ENCODE results near the gene DBNDD1.
A peak's percentile ranks its signal among the peaks of the same experiment; 100 is the strongest.
"Not testable (repeated sequence)": the region's sequence is repeated elsewhere in the genome, so short reads cannot be mapped to it uniquely, and the experiment has no call there.

Gene DBNDD1

GRCh38 chr16:90018652-90019542 is at the start of gene DBNDD1:
DBNDD1 (minus strand) TSS chr16:90019456; CDS start chr16:90019341, 115 bp downstream.
- DNase-seq (ENCODE audit: low spot score) = no peak

GRCh38 chr16:90061437-90061836 is 42.2 kb upstream of the DBNDD1 start:
- DNase-seq (ENCODE audit: low spot score) = no peak

GRCh38 chr16:90057738-90058173 is 38.5 kb upstream of the DBNDD1 start:
- peak; percentile 51 for DNase-seq (ENCODE audit: low spot score)

- DNase-seq (ENCODE audit: low spot score) = not testable (repeated sequence)
These were observed 37.3 kb upstream of the DBNDD1 start for GRCh38 chr16:90056521-90056920.

GRCh38 chr16:90055371-90055770 is 36.1 kb upstream of the DBNDD1 start:
- no peak for DNase-seq (ENCODE audit: low spot score)

GRCh38 chr16:90054554-90054953 is 35.3 kb upstream of the DBNDD1 start:
- no peak for DNase-seq (ENCODE audit: low spot score)

GRCh38 chr16:90053902-90054500 is 34.7 kb upstream of the DBNDD1 start:
- no peak for DNase-seq (ENCODE audit: low spot score)

- no peak for DNase-seq (ENCODE audit: low spot score)
These were observed 31.7 kb upstream of the DBNDD1 start for GRCh38 chr16:90050969-90051368.

GRCh38 chr16:90048737-90049330 is 29.6 kb upstream of the DBNDD1 start:
- no peak for DNase-seq (ENCODE audit: low spot score)

- DNase-seq (ENCODE audit: low spot score) = no peak
These were observed 29.1 kb upstream of the DBNDD1 start for GRCh38 chr16:90048347-90048722.

GRCh38 chr16:90047714-90048346 is 28.6 kb upstream of the DBNDD1 start:
- DNase-seq (ENCODE audit: low spot score) = no peak

- DNase-seq (ENCODE audit: low spot score) = peak; percentile 60
These were observed 27.9 kb upstream of the DBNDD1 start for GRCh38 chr16:90046971-90047713.

GRCh38 chr16:90046122-90046970 is 27.1 kb upstream of the DBNDD1 start:
- no peak for DNase-seq (ENCODE audit: low spot score)

GRCh38 chr16:90044111-90044551 is 24.9 kb upstream of the DBNDD1 start:
- no peak for DNase-seq (ENCODE audit: low spot score)

GRCh38 chr16:90043526-90043925 is 24.3 kb upstream of the DBNDD1 start:
- DNase-seq (ENCODE audit: low spot score) = no peak

- no peak for DNase-seq (ENCODE audit: low spot score)
These were observed 23.8 kb upstream of the DBNDD1 start for GRCh38 chr16:90042946-90043514.

GRCh38 chr16:90041896-90042473 is 22.7 kb upstream of the DBNDD1 start:
- no peak for DNase-seq (ENCODE audit: low spot score)

- no peak for DNase-seq (ENCODE audit: low spot score)
These were observed 21.1 kb upstream of the DBNDD1 start for GRCh38 chr16:90040152-90041023.

GRCh38 chr16:90037276-90037675 is 18.0 kb upstream of the DBNDD1 start:
- no peak for DNase-seq (ENCODE audit: low spot score)

Data from hepatic stellate cell (primary cell).